ENCODE measurements around the gene SHTN1. TPM values are rescaled to one million over a fixed set of nuclear protein-coding genes. Genes with fewer than 3 reads are reported as not detected.

SHTN1 gene
- polyA plus RNA-seq, 1 donor (not counting 4 experiments of a cell fraction or from before 2014, with no cell fraction given) = 21.3 TPM

DNA sequence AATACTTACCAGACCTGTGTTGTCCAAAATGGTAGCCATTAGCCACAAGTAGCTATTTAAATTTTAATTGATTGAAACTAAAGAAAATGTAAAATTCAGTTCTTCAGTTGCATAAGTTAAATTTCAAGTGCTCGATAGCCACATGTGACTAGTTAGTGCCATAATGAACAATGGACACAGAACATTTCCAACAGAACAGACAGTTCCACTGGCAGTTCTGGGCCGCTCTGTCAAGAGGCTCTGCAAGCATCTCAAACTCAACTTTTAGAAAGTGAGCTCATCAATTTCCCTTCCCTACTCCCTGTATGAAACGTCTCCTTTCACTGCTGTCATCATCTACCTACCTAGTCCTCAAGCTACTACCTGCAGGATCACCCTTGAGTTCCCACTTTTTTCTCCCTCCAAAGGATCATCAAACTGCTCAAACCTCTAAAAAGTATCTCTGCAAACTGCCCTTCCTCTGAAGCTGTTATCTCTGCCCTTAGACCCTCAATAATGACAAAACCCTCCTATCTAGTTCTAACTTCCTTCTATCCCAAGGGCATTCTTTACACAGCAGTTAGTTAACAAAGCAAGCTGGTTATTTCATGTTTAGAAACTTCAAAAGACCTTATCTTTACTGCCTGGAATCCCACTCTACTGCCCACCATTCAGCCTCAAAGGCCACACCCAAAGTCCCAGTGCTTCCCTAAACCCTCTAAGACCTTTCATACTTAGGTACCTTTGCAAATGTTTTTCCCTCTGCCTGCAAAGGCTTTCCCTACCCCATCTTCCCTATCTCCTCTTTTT lies 20.6 kb downstream of the SHTN1 start:
- Histone ChIP-seq H3K9me3 (ENCODE audit: control insufficient read depth, low read depth, low read length) (no peaks in the 10 kb centered on the region), H3K27ac (ENCODE audit: control insufficient read depth, insufficient read depth, low read length) (no peak overlapping the region), H3K36me3 (ENCODE audit: control insufficient read depth in 2 of 2, extremely low read depth in 1 of 2, insufficient read depth in 2 of 2, low read length in 2 of 2) (no peaks in the 10 kb centered on the region), H3K79me2 (ENCODE audit: control insufficient read depth, insufficient read depth, low read length) (peaks cover 41% of the 10 kb centered on the region), H3K4me3 (ENCODE audit: control insufficient read depth in 2 of 3, extremely low read depth in 1 of 3, insufficient read depth in 2 of 3, low read depth in 1 of 3, low read length in 3 of 3) (no peak overlapping the region), H2AFZ (ENCODE audit: control insufficient read depth, low read length) (no peak overlapping the region), H4K20me1 (ENCODE audit: control insufficient read depth, extremely low read depth, insufficient read depth, low read length) (no peaks in the 10 kb centered on the region), H3K27me3 (ENCODE audit: control insufficient read depth, extremely low read depth, insufficient read depth, low read length) (no peaks in the 10 kb centered on the region), H3K4me2 (ENCODE audit: control insufficient read depth, extremely low read depth, insufficient read depth, low read depth, low read length) (no peak overlapping the region), H3K9me1 (ENCODE audit: control insufficient read depth, extremely low read depth, insufficient read depth, low read length) (no peaks in the 10 kb centered on the region), H3K9ac (ENCODE audit: control insufficient read depth, extremely low read depth, insufficient read depth, low read length) (no peak overlapping the region), H3K4me1 (ENCODE audit: control insufficient read depth, extremely low read depth, insufficient read depth, low read length) (peaks cover 2% of the 10 kb centered on the region)
- no peak for FAIRE-seq
- no peak for DNase-seq (ENCODE audit: low read depth, low spot score)
- dilution Hi-C loops (cut with MboI; ENCODE audit: extremely low pct_ligation_motif_present, low sequenced_read_pairs) = no loop called here
- TF ChIP-seq EZH2 (IDR thresholded peaks at IDR 0.05; ENCODE audit: low read length) = no peak
- no peak for TF ChIP-seq CTCF (optimal IDR thresholded peaks at IDR 0.05 in 1 of 3, IDR thresholded peaks at IDR 0.05 in 1 of 3, conservative IDR thresholded peaks at IDR 0.05 in 1 of 3; ENCODE audit: extremely low read depth in 1 of 3, insufficient read depth in 2 of 3, low read length in 3 of 3)

- H4K20me1 ChIP-seq (ENCODE audit: control insufficient read depth, extremely low read depth, insufficient read depth, low read length) = no peaks in the 10 kb centered on the region
- no peak overlapping the region for H3K4me3 ChIP-seq (ENCODE audit: control insufficient read depth in 2 of 3, extremely low read depth in 1 of 3, insufficient read depth in 2 of 3, low read depth in 1 of 3, low read length in 3 of 3)
- H3K4me2 ChIP-seq (ENCODE audit: control insufficient read depth, extremely low read depth, insufficient read depth, low read depth, low read length) = no peak overlapping the region
- no peak overlapping the region for H2AFZ ChIP-seq (ENCODE audit: control insufficient read depth, low read length)
- H3K9me3 ChIP-seq (ENCODE audit: control insufficient read depth, low read depth, low read length) = no peaks in the 10 kb centered on the region
- TF ChIP-seq CTCF (optimal IDR thresholded peaks at IDR 0.05 in 1 of 3, IDR thresholded peaks at IDR 0.05 in 1 of 3, conservative IDR thresholded peaks at IDR 0.05 in 1 of 3; ENCODE audit: extremely low read depth in 1 of 3, insufficient read depth in 2 of 3, low read length in 3 of 3) (no peak), EZH2 (IDR thresholded peaks at IDR 0.05; ENCODE audit: low read length) (no peak)
- no peak overlapping the region for H3K27ac ChIP-seq (ENCODE audit: control insufficient read depth, insufficient read depth, low read length)
- H3K27me3 ChIP-seq (ENCODE audit: control insufficient read depth, extremely low read depth, insufficient read depth, low read length) = no peaks in the 10 kb centered on the region
- FAIRE-seq (no peak), DNase-seq (ENCODE audit: low read depth, low spot score) (no peak)
- peaks cover 0 to 5% of the 10 kb centered on the region in 2 experiments for H3K36me3 ChIP-seq (ENCODE audit: control insufficient read depth in 2 of 2, extremely low read depth in 1 of 2, insufficient read depth in 2 of 2, low read length in 2 of 2)
- H3K9ac ChIP-seq (ENCODE audit: control insufficient read depth, extremely low read depth, insufficient read depth, low read length) = no peak overlapping the region
- no peaks in the 10 kb centered on the region for H3K9me1 ChIP-seq (ENCODE audit: control insufficient read depth, extremely low read depth, insufficient read depth, low read length)
- H3K4me1 ChIP-seq (ENCODE audit: control insufficient read depth, extremely low read depth, insufficient read depth, low read length) = peaks cover 3% of the 10 kb centered on the region
- peaks cover 23% of the 10 kb centered on the region for H3K79me2 ChIP-seq (ENCODE audit: control insufficient read depth, insufficient read depth, low read length)
- dilution Hi-C loops (cut with MboI; ENCODE audit: extremely low pct_ligation_motif_present, low sequenced_read_pairs) = no loop called here
Observed at GRCh38 chr10:116980041-116980440, 24.9 kb downstream of the SHTN1 start.

Data from keratinocyte (primary cell).